ENCODE measurements around the gene C10orf53. TPM values are rescaled to one million over a fixed set of nuclear protein-coding genes. Genes with fewer than 3 reads are reported as not detected.

The C10orf53 gene
- total and polyA plus RNA-seq, 2 of the 8 experiments (the other 6 are each of a cell fraction or from before 2014, with no cell fraction given) = not detected

- H2AFZ ChIP-seq (ENCODE audit: low read length) = no peak overlapping the region
- no peak overlapping the region for H4K8ac ChIP-seq (ENCODE audit: extremely low read depth, insufficient read depth, low read length)
- H3K9ac ChIP-seq (replicated peaks in 1 of 4; ENCODE audit: extremely low read depth in 1 of 4, low read depth in 3 of 4, low read length in 3 of 4) = no peak overlapping the region
- no peak overlapping the region for H2BK5ac ChIP-seq (ENCODE audit: low read depth, low read length)
- no peak overlapping the region for H3K27ac ChIP-seq (ENCODE audit: low read depth, low read length)
- H3K4ac ChIP-seq (replicated peaks; ENCODE audit: insufficient read length, low read depth, low read length) = no peak overlapping the region
- no peak overlapping the region for H4K5ac ChIP-seq (ENCODE audit: insufficient read length, low read depth, low read length)
- H3K4me2 ChIP-seq (ENCODE audit: insufficient read depth in 1 of 2, low read depth in 2 of 2, low read length in 2 of 2) = peak overlapping the region; percentile 67 to 73
- CTCF ChIA-PET (ENCODE audit: partially characterized antibody) = interaction anchor here (1.0 to 2.1 kb wide), 7 partner anchors 9 to 97 kb away, joined by 3 to 10 read pairs (median 7); no protein-coding TSS in a partner anchor
- peaks cover 8 to 18% of the 10 kb centered on the region in 2 experiments; a peak in 3 of 4 replicates for H3K9me3 ChIP-seq (ENCODE audit: insufficient read depth in 2 of 2, low read depth in 1 of 2, low read length in 1 of 2)
- H3K23me2 ChIP-seq (ENCODE audit: low read depth, low read length) = no peaks in the 10 kb centered on the region
- no peaks in the 10 kb centered on the region for H3K79me1 ChIP-seq (ENCODE audit: low read depth, low read length)
- H3K4me3 ChIP-seq (ENCODE audit: extremely low read depth in 1 of 4, insufficient read depth in 2 of 4, low read depth in 3 of 4, low read length in 4 of 4) = peak overlapping the region in 3 of 4 experiments; percentile 26 to 51 (median 35); a peak in 6 of 8 replicates
- POLR2A ChIA-PET (ENCODE audit: partially characterized antibody) = interaction anchor here (1.3 to 1.5 kb wide), 5 partner anchors 10 to 94 kb away, joined by 3 to 4 read pairs (median 3); partner anchors contain the start of genes C10orf53 and SLC18A3
- no peaks in the 10 kb centered on the region for H3K79me2 ChIP-seq (ENCODE audit: control insufficient read depth in 1 of 2, insufficient read depth in 2 of 2, low read length in 2 of 2)
- H4K20me1 ChIP-seq (replicated peaks in 1 of 2; ENCODE audit: control insufficient read depth in 1 of 2, insufficient read depth in 2 of 2, low read length in 2 of 2) = peaks cover 5 to 10% of the 10 kb centered on the region in 2 experiments
- no peak overlapping the region for H3K23ac ChIP-seq (ENCODE audit: insufficient read length)
- H3K4me1 ChIP-seq (replicated peaks in 1 of 4; ENCODE audit: control insufficient read depth in 3 of 4, insufficient read depth in 4 of 4, low read length in 3 of 4) = peaks cover 22 to 36% (median 25%) of the 10 kb centered on the region in 4 experiments
- 4% methylated on average over 12 of the region's 12 CpGs; no CpG with 5 or more reads in 1 of the 2 experiments for WGBS, 2 experiments (ENCODE audit: extremely low coverage in 1 of 2, insufficient coverage in 1 of 2, insufficient read length in 1 of 2, insufficient replicate concordance in 2 of 2, low coverage in 1 of 2, low lambda C conversion rate in 2 of 2, missing lambda C conversion rate in 1 of 2)
- peaks cover 0 to 7% (median 0%) of the 10 kb centered on the region in 4 experiments; a peak in 1 of 8 replicates for H3K36me3 ChIP-seq (ENCODE audit: control insufficient read depth in 2 of 4, insufficient read depth in 4 of 4, low read length in 3 of 4)
- H4K91ac ChIP-seq (replicated peaks; ENCODE audit: insufficient read length, low read length) = no peak overlapping the region
- no peak overlapping the region for H3K18ac ChIP-seq (ENCODE audit: extremely low read depth, low read length)
- H3K56ac ChIP-seq (replicated peaks; ENCODE audit: insufficient read length, low read depth, low read length) = no peak overlapping the region
- H2BK120ac ChIP-seq (replicated peaks; ENCODE audit: low read depth, low read length) = no peak overlapping the region
- no peak overlapping the region; the same call in 1 of the 2 replicates for H2BK12ac ChIP-seq (ENCODE audit: low read depth, low read length)
- H2AK5ac ChIP-seq (ENCODE audit: low read depth, low read length) = no peak overlapping the region
- no peak overlapping the region for H2BK20ac ChIP-seq (ENCODE audit: low read length)
- H3K14ac ChIP-seq (ENCODE audit: insufficient read length) = no peak overlapping the region
- H3K27me3 ChIP-seq (replicated peaks in 1 of 4; ENCODE audit: control insufficient read depth in 3 of 4, extremely low read depth in 1 of 4, insufficient read depth in 3 of 4, low read length in 3 of 4) = peaks cover 52 to 69% (median 64%) of the 10 kb centered on the region in 4 experiments
- H2BK15ac ChIP-seq (ENCODE audit: low read length) = no peak overlapping the region
- DNase-seq (ENCODE audit: low read depth in 1 of 2, low spot score in 2 of 2) (peak; percentile 51 to 62), FAIRE-seq (peak; percentile 88)
- TF ChIP-seq NANOG (IDR thresholded peaks at IDR 0.05; ENCODE audit: insufficient read depth, low read depth, low read length, poor library complexity, severe bottlenecking) = peak; percentile 99
- TF ChIP-seq TBP (IDR thresholded peaks at IDR 0.05; ENCODE audit: low read depth, low read length) = no peak
- 0 out of 4 replicates have a peak, but pooled peaks of 1 of the 2 experiments have one; percentile 25 for TF ChIP-seq SIN3A (conservative IDR thresholded peaks at IDR 0.05 in 1 of 2, IDR thresholded peaks at IDR 0.05 in 1 of 2; ENCODE audit: low read depth in 1 of 2, low read length in 2 of 2)
- TF ChIP-seq EZH2 (IDR thresholded peaks at IDR 0.05; ENCODE audit: low read depth, low read length, severe bottlenecking) = no peak
- no peak for TF ChIP-seq SIX5 (IDR thresholded peaks at IDR 0.05; ENCODE audit: low read depth, low read length)
- TF ChIP-seq MAX (IDR thresholded peaks at IDR 0.05) = peak; percentile 60
- TF ChIP-seq TCF12 (IDR thresholded peaks at IDR 0.05; ENCODE audit: low read depth, low read length) = 0 out of 2 replicates have a peak, but pooled peaks have one; percentile 63
- peak; percentile 33 for TF ChIP-seq CTBP2 (IDR thresholded peaks at IDR 0.05; ENCODE audit: borderline replicate concordance, insufficient read depth, insufficient read length, low read length)
- 0 out of 2 replicates have a peak, but pooled peaks have one; percentile 22 for TF ChIP-seq E2F6 (IDR thresholded peaks at IDR 0.05)
- TF ChIP-seq POLR2AphosphoS5 (IDR thresholded peaks at IDR 0.05; ENCODE audit: low read depth, low read length) = no peak
Observed at GRCh38 chr10:49689882-49690510, 10.5 kb downstream of the C10orf53 start.
